Activated CD4-positive, alpha-beta T cell treated with anti-CD3 and anti-CD28 coated beads, Interleukin-2, amount 50 U/mL, for 16 hours (primary cell): Measurements from ENCODE around the gene CD80.

Experiments
- DNase-seq: peaks from one replicate; pipeline ENCODE4 v3.0.0-alpha.2; 2020

Gene CD80

GRCh38 chr3:119542168-119542767 is 17.1 kb downstream of the CD80 start:
- DNase-seq: no peak

- no peak for DNase-seq
Observed at GRCh38 chr3:119541547-119541946, 17.9 kb downstream of the CD80 start.

GRCh38 chr3:119538772-119539171 is 20.6 kb downstream of the CD80 start:
- no peak for DNase-seq

- DNase-seq: no peak
Observed at GRCh38 chr3:119536757-119537156, 22.7 kb downstream of the CD80 start.

- no peak for DNase-seq
Observed at GRCh38 chr3:119534296-119534695, 25.1 kb downstream of the CD80 start.

- DNase-seq: no peak
Observed at GRCh38 chr3:119531151-119531550, 28.3 kb downstream of the CD80 start.

- DNase-seq: no peak
Observed at GRCh38 chr3:119530456-119530855, 29.0 kb downstream of the CD80 start.

GRCh38 chr3:119529883-119530282 is 29.5 kb downstream of the CD80 start:
- no peak for DNase-seq

GRCh38 chr3:119527714-119528113 is 31.7 kb downstream of the CD80 start:
- no peak for DNase-seq

GRCh38 chr3:119524931-119525662 is 34.3 kb downstream of the CD80 start:
- no peak for DNase-seq

GRCh38 chr3:119518026-119518425 is 41.4 kb downstream of the CD80 start:
- DNase-seq: no peak

GRCh38 chr3:119517112-119517511 is 42.3 kb downstream of the CD80 start:
- DNase-seq: no peak

- DNase-seq: no peak
Observed at GRCh38 chr3:119514637-119515036, 44.8 kb downstream of the CD80 start.

- no peak for DNase-seq
Observed at GRCh38 chr3:119510690-119511089, 48.7 kb downstream of the CD80 start.

- DNase-seq: peak; percentile 64
Observed at GRCh38 chr3:119508172-119508845, 51.1 kb downstream of the CD80 start.

GRCh38 chr3:119507404-119507803 is 52.0 kb downstream of the CD80 start:
- no peak for DNase-seq

GRCh38 chr3:119506631-119507030 is 52.8 kb downstream of the CD80 start:
- DNase-seq: no peak

GRCh38 chr3:119500901-119501300 is 58.5 kb downstream of the CD80 start:
- no peak for DNase-seq

GRCh38 chr3:119500265-119500664 is 59.1 kb downstream of the CD80 start:
- DNase-seq: no peak

GRCh38 chr3:119498186-119499011 is 61.0 kb downstream of the CD80 start, which contains the start of gene TIMMDC1:
Gene TIMMDC1 (plus strand): TSS chr3:119498547. CDS start chr3:119498734, 187 bp downstream.
- peak; percentile 98 for DNase-seq

GRCh38 chr3:119497820-119498185 is 61.6 kb downstream of the CD80 start:
- no peak for DNase-seq

- DNase-seq: no peak
Observed at GRCh38 chr3:119494597-119494996, 64.8 kb downstream of the CD80 start.

GRCh38 chr3:119492810-119493209 is 66.6 kb downstream of the CD80 start:
- DNase-seq: no peak
